HS-27A (cell line): ENCODE results near the gene PROCR.
"Not testable (repeated sequence)": the region's sequence is repeated elsewhere in the genome, so short reads cannot be mapped to it uniquely, and the experiment has no call there.

Experiments used
- DNase-seq: peaks from one replicate; pipeline ENCODE4 v3.0.0-alpha.2; 2012; ENCODE audit warnings: low read depth, missing footprints

The PROCR gene

GRCh38 chr20:35193031-35193791, 21.3 kb downstream of the PROCR start:
- not testable (repeated sequence) for DNase-seq

DNA sequence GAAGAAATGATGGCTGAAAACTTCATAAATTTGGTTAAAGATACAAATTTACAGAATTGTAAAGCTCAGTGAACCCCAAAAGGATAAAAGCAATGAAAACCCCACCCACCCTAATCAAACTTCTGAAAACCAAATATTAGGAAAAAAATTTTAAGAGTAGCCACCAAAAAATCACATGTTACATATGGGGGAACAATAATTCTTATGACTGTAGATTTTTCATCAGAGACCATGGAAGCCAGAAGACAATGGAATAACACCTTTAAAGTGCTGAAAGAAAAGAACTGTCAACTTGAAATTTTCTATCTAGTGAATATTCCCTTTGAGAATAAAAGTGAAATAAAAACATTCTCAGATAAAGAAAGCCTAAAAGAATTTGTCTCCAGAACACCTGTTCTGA, 24.4 kb downstream of the PROCR start:
- no peak for DNase-seq

GRCh38 chr20:35199740-35200139, 27.9 kb downstream of the PROCR start:
- no peak for DNase-seq

GRCh38 chr20:35200267-35200666, 28.4 kb downstream of the PROCR start:
- DNase-seq: no peak

GRCh38 chr20:35201467-35201866, 29.6 kb downstream of the PROCR start:
- DNase-seq: not testable (repeated sequence)

DNA sequence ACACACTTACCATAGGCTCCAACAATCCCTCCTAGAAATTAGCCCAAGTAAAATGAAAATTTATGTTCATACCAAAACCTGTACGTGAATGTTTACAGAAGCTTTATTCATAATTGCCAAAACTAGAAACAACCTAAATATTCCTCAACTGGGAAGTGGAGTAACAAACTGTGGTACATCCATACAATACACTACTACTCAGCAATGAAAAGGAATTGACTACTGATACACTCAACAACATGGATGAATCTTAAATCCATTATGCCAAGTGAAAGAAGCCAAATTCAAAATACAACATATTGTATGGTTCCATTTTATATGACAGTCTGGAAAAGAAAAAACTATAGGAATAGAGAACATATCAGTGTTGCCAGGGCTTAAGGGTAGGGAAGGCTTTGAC, 34.9 kb downstream of the PROCR start:
- DNase-seq: no peak

GRCh38 chr20:35207950-35208611, 36.2 kb downstream of the PROCR start:
- peak; percentile 58 for DNase-seq

GRCh38 chr20:35215066-35215956, 43.4 kb downstream of the PROCR start:
- DNase-seq: peak; percentile 64

GRCh38 chr20:35216541-35216940, 44.7 kb downstream of the PROCR start:
- no peak for DNase-seq

DNA sequence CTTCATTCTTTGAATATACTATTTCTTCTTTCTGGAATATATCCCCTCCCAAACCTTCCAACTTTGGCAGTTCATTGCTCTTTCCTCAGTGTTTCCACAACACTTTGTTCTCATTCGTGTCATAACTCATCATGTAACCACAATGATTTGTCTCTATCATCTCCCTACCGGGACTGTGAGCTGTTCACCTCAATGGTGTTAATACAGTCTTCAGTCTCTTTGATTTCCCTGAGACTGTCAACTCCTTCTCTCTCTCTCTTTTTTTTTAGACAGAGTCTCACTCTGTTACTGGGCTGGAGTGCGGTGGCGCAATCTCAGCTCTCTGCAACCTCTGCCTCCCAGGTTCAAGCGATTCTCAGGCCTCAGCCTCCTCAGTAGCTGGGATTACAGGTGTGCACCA, 52.1 kb downstream of the PROCR start:
- DNase-seq: no peak

DNA sequence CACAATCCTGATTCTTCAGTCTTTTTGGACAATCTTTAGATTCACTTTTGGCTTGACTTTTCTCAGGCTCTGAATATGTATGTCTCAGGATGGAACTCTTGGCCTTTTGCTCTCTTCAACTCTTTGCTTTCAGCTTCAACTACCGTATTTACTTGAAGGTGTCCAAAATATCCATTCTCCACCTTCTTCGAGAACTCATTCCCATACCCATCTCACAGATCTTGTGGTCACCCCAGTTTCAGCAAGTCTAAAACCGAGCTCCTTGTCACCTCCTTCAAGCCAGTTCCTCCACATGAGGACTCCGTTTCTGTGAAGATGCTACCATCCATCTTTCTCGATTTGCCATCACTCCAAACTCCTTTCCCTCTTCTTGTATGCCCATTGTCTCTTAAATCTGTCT, 52.7 kb downstream of the PROCR start:
- DNase-seq: no peak

GRCh38 chr20:35225319-35226125, 53.6 kb downstream of the PROCR start:
- no peak for DNase-seq

DNA sequence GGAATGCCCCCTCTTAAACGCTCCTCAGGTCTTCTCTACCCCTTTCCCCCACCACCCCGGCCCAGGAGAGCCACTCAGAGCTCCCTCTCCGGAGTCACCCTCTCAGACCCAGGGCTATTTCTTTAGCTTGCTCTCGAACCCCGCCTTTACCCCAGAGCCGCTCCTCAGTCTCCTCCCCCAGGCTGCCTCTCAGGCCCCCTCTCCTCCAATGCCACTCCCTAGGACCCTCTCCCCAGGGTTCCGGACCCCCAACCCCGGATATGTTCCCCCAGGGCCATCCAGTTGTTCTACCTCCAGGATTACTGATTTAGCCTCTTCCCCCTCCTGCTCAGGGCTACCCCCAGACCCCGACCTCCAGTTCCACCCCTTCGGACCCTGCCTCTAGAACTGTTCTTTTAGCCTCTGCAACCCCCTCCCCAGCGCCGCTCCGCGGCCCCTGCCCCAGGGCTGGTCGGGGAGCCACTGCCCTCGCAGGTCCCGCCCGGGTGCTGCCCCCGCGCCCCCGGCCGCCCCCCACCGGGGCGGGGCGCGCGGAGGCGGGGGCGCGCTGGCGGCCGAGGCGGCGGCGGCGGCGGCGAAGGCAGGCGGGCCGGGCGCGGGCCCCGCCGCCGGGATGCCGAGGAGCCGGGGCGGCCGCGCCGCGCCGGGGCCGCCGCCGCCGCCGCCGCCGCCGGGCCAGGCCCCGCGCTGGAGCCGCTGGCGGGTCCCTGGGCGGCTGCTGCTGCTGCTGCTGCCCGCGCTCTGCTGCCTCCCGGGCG, 54.4 kb downstream of the PROCR start, which contains the start of gene MMP24:
Gene MMP24, plus strand, starts transcription at position 565 of the 758 bp plus-strand sequence. Its CDS starts 49 bp downstream, at position 614.
- DNase-seq: no peak
